A549 (cell line): ENCODE results near the gene CTRL. TPM values are rescaled to one million over a fixed set of nuclear protein-coding genes. Genes with fewer than 3 reads are reported as not detected.

Source experiments
- ATAC-seq, 2 experiments: fragments of 200-7000 bp in 1 of 2; fragments of >200 bp in 1 of 2; cut with Nextera tagmentation in 1 of 2; cut with Tn5 transposase in 1 of 2; 3 replicates each; pipeline versions ENCODE4 v1.8.0 to v1.9.1; 2018 to 2020; ENCODE audit warnings: mild to moderate bottlenecking in 1 of 2, moderate library complexity in 1 of 2
- CTCF ChIA-PET: fragments of 300-600 bp; sonication (Branson Sonifier 250); formaldehyde crosslinking; extraction: SDS; loops from one replicate; lab custom pipeline; 2021; ENCODE audit warnings: antibody characterized with exemption, inconsistent platforms; lab: Yijun Ruan, JAX
- POLR2A ChIA-PET: fragments of 350-600 bp; formaldehyde crosslinking; extraction: SDS; loops from one replicate; lab custom pipeline; 2021; ENCODE audit warnings: antibody characterized with exemption, inconsistent platforms; lab: Yijun Ruan, JAX
- DNase-seq, 2 experiments: peaks; one replicate each; pipeline versions ENCODE4 v3.0.0 to v3.0.0-alpha.2; 2011 to 2016; ENCODE audit warnings: low read depth in 1 of 2, low spot score in 1 of 2
- FAIRE-seq: peaks from 2 replicates; lab custom pipeline; 2011; peaks lifted over from hg19 to GRCh38; lab: Jason Lieb, UNC
- H3K27ac ChIP-seq, 2 experiments: fragments of >200 bp; sonication (Bioruptor Twin); formaldehyde crosslinking; 3 replicates each; pipeline ENCODE4 v1.5.1; 2016 to 2017
- H3K4me1 ChIP-seq: fragments of >200 bp; sonication (Bioruptor Twin); formaldehyde crosslinking; 3 replicates; pipeline ENCODE4 v1.6.1; 2016
- H3K4me2 ChIP-seq: fragments of >200 bp; sonication (Bioruptor Twin); formaldehyde crosslinking; 3 replicates; pipeline ENCODE4 v1.6.1; 2016
- H3K4me3 ChIP-seq: fragments of >200 bp; sonication (Bioruptor Twin); formaldehyde crosslinking; 3 replicates; pipeline ENCODE4 v1.5.1; 2016
- H3K9me3 ChIP-seq: fragments of >200 bp; sonication (Bioruptor Twin); formaldehyde crosslinking; 3 replicates; pipeline ENCODE4 v1.6.1; 2016
- BCL3 ChIP-seq: fragments of >200 bp; sonication (Bioruptor Twin); formaldehyde crosslinking; IDR thresholded peaks from 3 replicates; pipeline ENCODE4 v1.6.1; 2016
- BHLHE40 ChIP-seq: IDR thresholded peaks from 2 replicates; pipeline ENCODE4 v1.6.1; 2012; ENCODE audit warnings: low read depth, low read length, inconsistent platforms
- CBX2 ChIP-seq: fragments of 200-600 bp; sonication (generic); IDR thresholded peaks from 2 replicates; pipeline ENCODE4 v1.6.1; 2016; ENCODE audit warnings: low read depth, mild to moderate bottlenecking, borderline replicate concordance
- CBX8 ChIP-seq: fragments of 200-600 bp; sonication (generic); IDR thresholded peaks from 2 replicates; pipeline ENCODE4 v1.6.1; 2016
- CHD4 ChIP-seq: fragments of 200-600 bp; sonication (generic); IDR thresholded peaks from 2 replicates; pipeline ENCODE4 v1.6.1; 2016; ENCODE audit warnings: antibody characterized with exemption, mild to moderate bottlenecking, borderline replicate concordance
- EP300 ChIP-seq, 2 experiments: fragments of >200 bp; sonication (Bioruptor Twin); formaldehyde crosslinking; IDR thresholded peaks; 2 replicates in 1 of 2; 3 replicates in 1 of 2; pipeline ENCODE4 v1.6.1; 2016 to 2017
- ESRRA ChIP-seq: fragments of 150-350 bp; IDR thresholded peaks from 2 replicates; pipeline ENCODE4 v1.6.1; 2014; ENCODE audit warnings: mild to moderate bottlenecking, low read length, borderline replicate concordance
- FOSB ChIP-seq: fragments of 250-450 bp; sonication (Bioruptor Pico); IDR thresholded peaks from 2 replicates; pipeline ENCODE4 v1.5.0; 2020; ENCODE audit warnings: mild to moderate bottlenecking, moderate library complexity
- FOSL2 ChIP-seq, 2 experiments: fragments of 450-650 bp in 1 of 2; fragments of >200 bp in 1 of 2; sonication (Bioruptor Twin) in 1 of 2; formaldehyde crosslinking; IDR thresholded peaks; 2 replicates each; pipeline versions ENCODE4 v1.5.0 to v1.6.1; 2016 to 2020; ENCODE audit warnings: mild to moderate bottlenecking in 1 of 2, moderate library complexity in 1 of 2
- GATA3 ChIP-seq: IDR thresholded peaks from 2 replicates; pipeline ENCODE4 v1.6.1; 2012; ENCODE audit warnings: borderline replicate concordance
- HDAC2 ChIP-seq: fragments of 200-600 bp; sonication (generic); IDR thresholded peaks from 2 replicates; pipeline ENCODE4 v1.6.1; 2016
- HES2 ChIP-seq: fragments of >200 bp; sonication (Bioruptor Twin); formaldehyde crosslinking; IDR thresholded peaks from 2 replicates; pipeline ENCODE4 v1.6.1; 2016
- HEYL ChIP-seq: fragments of 250-450 bp; sonication (Bioruptor Pico); IDR thresholded peaks from 2 replicates; pipeline ENCODE4 v1.8.0; 2021; ENCODE audit warnings: mild to moderate bottlenecking, moderate library complexity
- HOXA7 ChIP-seq: fragments of 250-450 bp; sonication (Bioruptor Pico); IDR thresholded peaks from 2 replicates; pipeline ENCODE4 v1.5.0; 2020; ENCODE audit warnings: mild to moderate bottlenecking, moderate library complexity
- JUN ChIP-seq, 2 experiments: fragments of >200 bp; sonication (Bioruptor Twin); formaldehyde crosslinking; IDR thresholded peaks; 2 replicates in 1 of 2; 3 replicates in 1 of 2; pipeline ENCODE4 v1.6.1; 2016 to 2017
- MAZ ChIP-seq: fragments of 150-350 bp; IDR thresholded peaks from 2 replicates; pipeline ENCODE4 v1.6.1; 2014; ENCODE audit warnings: antibody characterized with exemption, low read depth, low read length, borderline replicate concordance
- NFE2L2 ChIP-seq: fragments of 150-350 bp; conservative IDR thresholded peaks from 2 replicates; pipeline ENCODE4 v1.6.1; 2014; ENCODE audit warnings: low read length
- PHF8 ChIP-seq: fragments of 200-600 bp; sonication (generic); IDR thresholded peaks from 2 replicates; pipeline ENCODE4 v1.6.1; 2016; ENCODE audit warnings: low read depth, mild to moderate bottlenecking, antibody characterized with exemption, moderate library complexity, borderline replicate concordance
- RAD21 ChIP-seq, 2 experiments: fragments of >200 bp in 1 of 2; sonication (Bioruptor Twin) in 1 of 2; formaldehyde crosslinking in 1 of 2; IDR thresholded peaks in 1 of 2; conservative IDR thresholded peaks in 1 of 2; 2 replicates in 1 of 2; 3 replicates in 1 of 2; pipeline ENCODE4 v1.6.1; 2012 to 2018; ENCODE audit warnings: inconsistent platforms in 1 of 2
- RARB ChIP-seq: fragments of 250-450 bp; sonication (Bioruptor Pico); IDR thresholded peaks from 2 replicates; pipeline ENCODE4 v1.8.0; 2021; ENCODE audit warnings: mild to moderate bottlenecking, moderate library complexity
- RCOR1 ChIP-seq: fragments of 150-350 bp; IDR thresholded peaks from 2 replicates; pipeline ENCODE4 v1.6.1; 2014; ENCODE audit warnings: antibody characterized with exemption, low read length, low read depth
- RFX5 ChIP-seq: fragments of 450-650 bp; IDR thresholded peaks from 2 replicates; pipeline ENCODE4 v1.7.1; 2014; ENCODE audit warnings: antibody characterized with exemption, mild to moderate bottlenecking, moderate library complexity
- TFCP2L1 ChIP-seq: fragments of 250-450 bp; sonication (Bioruptor Pico); IDR thresholded peaks from 2 replicates; pipeline ENCODE4 v1.5.0; 2021; ENCODE audit warnings: mild to moderate bottlenecking
- USF2 ChIP-seq: fragments of 450-650 bp; IDR thresholded peaks from 2 replicates; pipeline ENCODE4 v1.6.1; 2014; ENCODE audit warnings: antibody characterized with exemption
- ZC3H11A ChIP-seq: fragments of 450-650 bp; IDR thresholded peaks from 2 replicates; pipeline ENCODE4 v1.6.1; 2014; ENCODE audit warnings: antibody characterized with exemption, mild to moderate bottlenecking
- ZNF302 ChIP-seq: fragments of 250-450 bp; sonication (Bioruptor Pico); IDR thresholded peaks from 2 replicates; pipeline ENCODE4 v1.9.0; 2021; ENCODE audit warnings: inconsistent platforms, mild to moderate bottlenecking, moderate library complexity
- ZSCAN20 ChIP-seq: fragments of 250-450 bp; sonication (Bioruptor Pico); IDR thresholded peaks from 2 replicates; pipeline ENCODE4 v1.8.0; 2022; ENCODE audit warnings: mild to moderate bottlenecking, moderate library complexity
- WGBS: methylation state at CpG from one replicate; pipeline ENCODE4 v1.1.6; 2017; ENCODE audit errors: missing lambda C conversion rate; 5-methylcytosine and 5-hydroxymethylcytosine counted together
- polyA plus RNA-seq, 4 experiments: library from polyadenylated mRNA; depleted of rRNA in 3 of 4; stranded (reverse); fragments of >200 nt; fragmentation: RNase III in 1 of 4; extraction: RNeasy Plus Mini Kit Qiagen cat#74134 plus additional on column Dnase treatment in 1 of 4; gene quantifications; 2 replicates in 3 of 4; 3 replicates in 1 of 4; pipeline ENCODE4 v1.2.3, GENCODE V29; 2011 to 2017

The CTRL gene
- polyA plus RNA-seq, 2 of the 4 experiments (the other 2 are of a cell fraction), result 0.92 to 3.6 TPM

- TF ChIP-seq BCL3 (no peak), EP300 (IDR thresholded peaks at IDR 0.05) (no peak), RARB (no peak), CHD4 (no peak)
- TF ChIP-seq, all 56 proteins: peak for 0
These were observed 35.0 kb upstream of the CTRL start (continued) for GRCh38 chr16:67966549-67967182.

- Histone ChIP-seq H3K4me3 (peak overlapping the region; percentile 4; the same call in 1 of the 3 replicates), H3K27ac (peak overlapping the region; percentile 58 to 95), H3K9me3 (no peaks in the 10 kb centered on the region), H3K4me2 (peak overlapping the region; percentile 89), H3K4me1 (peaks cover 25% of the 10 kb centered on the region)
- WGBS, result 85% methylated on average over 11 of the region's 11 CpGs
- POLR2A ChIA-PET, result no interaction called here
- TF ChIP-seq ESRRA, result no peak
- no peak for TF ChIP-seq FOSL2 (IDR thresholded peaks at IDR 0.05)
- no peak for TF ChIP-seq FOSL2 (CRISPR knock-in tag; IDR thresholded peaks at IDR 0.05)
- TF ChIP-seq TFCP2L1, result no peak
- TF ChIP-seq ZNF302 (CRISPR knock-in tag), result no peak
- no peak for TF ChIP-seq ZSCAN20
- no peak for TF ChIP-seq GATA3
- TF ChIP-seq HES2, result no peak
- no peak for TF ChIP-seq USF2
- no peak for ATAC-seq
- CTCF ChIA-PET, result interaction anchor here (0.7 to 1.6 kb wide), 8 partner anchors 11 to 150 kb away, joined by 3 to 11 read pairs (median 4); partner anchors contain the start of genes CTRL and PSMB10
- no peak for FAIRE-seq
- no peak for DNase-seq
These were observed 34.2 kb upstream of the CTRL start for GRCh38 chr16:67965668-67966548.

- TF ChIP-seq ZNF302 (CRISPR knock-in tag) (no peak), RFX5 (no peak), BHLHE40 (no peak), GATA3 (no peak), JUN (IDR thresholded peaks at IDR 0.05) (no peak), HDAC2 (no peak), CBX8 (no peak), USF2 (no peak), CBX2 (no peak), PHF8 (no peak), RARB (no peak), MAZ (no peak), FOSB (CRISPR knock-in tag) (no peak), NFE2L2 (no peak), RCOR1 (no peak), RAD21 (conservative IDR thresholded peaks at IDR 0.05 in 1 of 2, IDR thresholded peaks at IDR 0.05 in 1 of 2) (no peak), HOXA7 (CRISPR knock-in tag) (no peak), ZC3H11A (no peak), HEYL (no peak), ZSCAN20 (no peak)
- ATAC-seq (no peak), DNase-seq (no peak), FAIRE-seq (no peak)
- CTCF ChIA-PET, result interaction anchor here (1.2 to 1.3 kb wide), 2 partner anchors 22 to 148 kb away, joined by 4 to 5 read pairs; no protein-coding TSS in a partner anchor
- no peak overlapping the region for H3K4me2 ChIP-seq
- no peaks in the 10 kb centered on the region for H3K9me3 ChIP-seq
- POLR2A ChIA-PET, result no interaction called here
- WGBS, result 88% methylated on average over 6 of the region's 6 CpGs
- peaks cover 25% of the 10 kb centered on the region for H3K4me1 ChIP-seq
- no peak overlapping the region for H3K4me3 ChIP-seq
- no peak overlapping the region for H3K27ac ChIP-seq
These were observed 32.9 kb upstream of the CTRL start for GRCh38 chr16:67964477-67965131.
